HT-29 (cell line): Measurements from ENCODE around the gene PICK1. TPM values are rescaled to one million over a fixed set of nuclear protein-coding genes. Genes with fewer than 3 reads are reported as not detected.
A peak's percentile ranks its signal among the peaks of the same experiment; 100 is the strongest.
"Not testable (repeated sequence)": the region's sequence is repeated elsewhere in the genome, so short reads cannot be mapped to it uniquely, and the experiment has no call there.

Experiments
- DNase-seq: peaks from one replicate; pipeline ENCODE4 v3.0.0-alpha.2; 2015; ENCODE audit warnings: low spot score
- total RNA-seq: library from RNA; depleted of rRNA; stranded (reverse); fragments of >200 nt; shearing (Covaris generic); gene quantifications from 2 replicates; pipeline ENCODE4 v1.2.3, GENCODE V29; 2014

Gene PICK1
- total RNA-seq, 1 experiment from 2014 or later, result 52.5 TPM

GRCh38 chr22:38030311-38031133 is 26.7 kb upstream of the PICK1 start:
- DNase-seq, result no peak

DNA sequence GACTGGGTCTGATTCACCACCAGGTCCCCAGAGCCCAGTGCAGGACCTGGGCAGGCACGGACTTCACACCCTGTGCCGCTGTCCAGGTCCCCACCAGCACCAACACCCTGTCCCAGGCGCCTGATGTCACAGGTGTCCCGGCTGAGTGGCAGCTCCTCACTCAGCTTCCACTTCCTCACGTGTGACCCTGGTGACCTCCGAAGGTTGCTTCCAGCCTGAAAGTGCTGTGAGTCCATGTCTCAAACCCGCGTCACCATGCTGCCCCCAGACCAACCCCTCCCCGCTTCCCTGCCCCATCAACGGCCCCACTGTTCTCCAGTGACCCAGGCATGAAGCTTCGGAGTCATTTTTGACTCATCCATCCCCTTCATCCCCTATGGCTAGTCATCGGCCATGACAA is 25.7 kb upstream of the PICK1 start:
- no peak for DNase-seq

- no peak for DNase-seq
These were observed 24.3 kb upstream of the PICK1 start for GRCh38 chr22:38032681-38033521.

DNA sequence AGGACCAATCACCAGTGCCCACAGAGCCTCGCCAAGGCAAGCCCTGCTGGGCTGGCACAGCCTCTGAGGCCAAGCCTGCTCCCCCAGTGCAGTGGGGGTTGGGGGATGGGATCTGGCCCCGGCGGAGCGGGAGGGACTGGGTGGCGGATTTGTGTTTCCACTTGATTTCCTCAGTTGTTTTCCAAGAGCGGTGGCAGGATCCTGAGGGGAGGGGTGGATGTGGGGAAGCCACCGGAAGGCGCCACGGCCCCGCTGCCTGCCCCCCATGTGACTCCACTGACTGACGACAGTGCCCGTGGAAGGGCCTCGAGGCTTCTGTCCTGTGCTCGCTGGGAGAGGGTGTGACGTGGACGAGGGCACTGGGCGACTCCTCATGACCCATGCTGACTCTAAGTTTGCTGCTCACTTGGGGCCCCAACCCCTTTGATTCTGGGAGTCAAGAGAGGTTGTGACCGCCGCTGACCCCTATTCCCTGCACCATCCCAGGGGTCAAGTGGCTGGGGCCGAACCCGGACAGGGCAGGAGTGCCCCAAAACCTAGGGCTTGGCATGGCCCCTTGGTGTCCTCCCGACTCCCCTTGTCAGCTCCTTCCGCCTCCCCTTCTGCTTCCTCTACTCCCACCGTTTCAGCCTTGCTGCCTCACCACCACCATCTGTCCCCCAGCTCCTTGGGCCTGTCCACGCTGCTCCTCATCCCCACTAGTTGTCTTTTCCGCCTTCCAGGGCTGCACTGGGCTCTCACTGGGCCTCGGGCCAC is 23.5 kb upstream of the PICK1 start:
- DNase-seq, result no peak

DNA sequence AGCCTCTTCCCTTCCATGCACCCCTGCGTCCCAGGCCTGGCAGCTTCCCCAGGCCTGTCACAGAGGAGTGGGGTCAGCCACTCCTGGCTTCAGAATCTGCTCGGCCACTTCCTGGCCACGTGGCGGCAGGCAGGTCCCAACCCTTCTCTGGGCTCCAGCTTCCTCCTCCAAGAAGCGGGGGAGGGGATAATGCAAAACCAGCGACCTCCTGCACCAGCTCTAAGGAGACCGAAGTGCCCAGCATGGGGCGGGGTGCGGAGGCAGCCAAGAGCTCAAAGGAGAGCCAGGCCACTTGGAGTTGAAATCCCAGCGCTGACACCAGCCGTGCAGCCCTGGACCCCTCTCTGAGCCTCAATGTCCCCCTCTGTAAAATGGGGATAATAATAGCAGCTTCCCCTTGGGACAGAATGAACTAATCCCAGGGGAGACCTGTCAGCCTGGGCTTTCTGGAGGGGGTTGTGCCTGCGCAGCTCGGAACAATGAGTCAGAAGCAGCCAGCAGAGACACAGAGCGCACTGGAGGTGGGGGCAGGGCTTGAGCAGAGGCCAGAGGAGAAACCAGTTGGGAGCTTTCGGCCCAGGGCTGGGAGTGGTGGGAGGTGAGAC is 22.8 kb upstream of the PICK1 start:
- DNase-seq, result peak; percentile 56

- no peak for DNase-seq
These were observed 22.2 kb upstream of the PICK1 start for GRCh38 chr22:38034884-38035529.

DNA sequence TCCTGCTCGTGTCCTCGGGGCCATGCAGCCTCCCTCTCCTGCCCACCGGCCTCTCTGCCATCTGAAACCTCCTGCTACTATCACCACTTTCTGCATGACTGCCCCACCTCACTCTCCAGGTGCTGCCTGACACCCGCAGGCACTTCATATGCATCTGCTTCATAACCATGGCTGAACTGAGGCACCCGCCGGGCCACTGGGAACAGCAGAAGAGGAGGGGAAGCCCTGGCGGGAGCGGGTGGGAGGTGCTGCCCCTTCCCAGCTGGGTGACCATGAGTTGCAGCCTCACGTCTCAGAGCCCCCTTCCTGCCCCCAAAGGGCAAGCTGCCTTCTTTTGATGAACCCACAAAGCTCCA is 21.7 kb upstream of the PICK1 start:
- DNase-seq, result no peak

DNA sequence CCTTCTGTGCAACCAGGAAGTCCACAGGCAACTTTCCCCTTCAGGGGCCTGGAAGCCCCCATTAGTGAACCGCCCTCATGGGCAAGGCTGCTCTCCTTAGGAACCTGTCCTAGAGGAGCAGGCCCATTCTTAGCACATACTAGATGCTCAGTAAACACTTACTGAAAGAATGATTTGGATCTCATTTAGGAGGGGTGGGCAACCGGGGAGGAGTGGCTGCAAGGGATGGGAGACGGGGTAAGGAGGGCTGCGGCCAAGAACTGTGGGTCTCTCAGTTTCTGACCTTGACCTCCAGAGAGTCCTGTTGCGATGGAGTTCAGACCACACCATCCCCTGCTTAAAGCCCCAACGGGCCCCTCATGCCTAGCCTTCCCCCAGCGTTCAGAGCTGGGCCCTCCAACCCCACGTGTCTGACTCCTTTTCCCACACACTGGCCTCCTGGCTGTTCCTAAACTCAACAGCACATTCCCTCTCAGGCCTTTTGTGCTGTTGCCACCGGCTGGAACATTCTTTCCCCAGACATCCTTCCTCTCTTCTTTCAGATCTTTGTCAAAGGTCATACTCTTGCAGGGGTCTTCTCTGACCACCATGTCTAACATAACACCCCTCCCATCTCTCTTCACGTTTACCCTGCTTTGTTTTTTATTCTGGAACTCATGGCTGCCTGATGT is 20.7 kb upstream of the PICK1 start:
- DNase-seq, result no peak

DNA sequence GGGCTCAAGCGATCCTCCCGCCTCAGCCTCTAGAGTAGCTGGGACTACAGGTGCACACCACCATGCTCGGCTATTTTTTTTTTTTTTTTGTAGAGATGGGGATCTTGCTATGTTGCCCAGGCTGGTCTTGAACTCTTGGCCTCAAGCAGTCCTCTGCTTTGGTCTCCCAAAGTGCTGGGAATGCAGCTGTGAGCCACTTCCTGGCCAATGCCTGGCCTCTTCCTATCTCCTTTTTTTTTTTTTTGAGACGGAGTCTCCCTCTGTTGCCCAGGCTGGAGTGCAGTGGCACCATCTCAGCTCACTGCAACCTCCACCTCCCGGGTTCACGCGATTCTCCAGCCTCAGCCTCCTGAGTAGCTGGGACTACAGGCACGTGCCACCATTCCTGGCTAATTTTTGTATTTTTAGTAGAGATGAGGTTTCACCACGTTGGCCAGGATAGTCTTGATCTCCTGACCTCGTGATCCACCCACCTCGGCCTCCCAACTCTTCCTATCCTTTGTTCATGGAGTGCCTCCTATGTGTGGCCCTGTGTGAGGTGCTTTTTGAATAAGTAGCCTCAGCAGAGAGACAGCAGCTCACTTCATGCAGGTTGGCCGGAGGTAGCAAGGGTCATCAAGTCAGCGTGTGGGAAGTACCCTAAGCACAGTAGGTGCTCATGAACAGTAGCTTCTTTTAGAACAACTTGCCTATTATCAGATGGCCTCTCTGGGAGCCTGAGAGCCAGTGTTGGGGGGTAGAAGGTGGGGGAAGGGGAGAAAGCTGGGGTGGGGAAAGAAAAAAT is 19.6 kb upstream of the PICK1 start:
- not testable (repeated sequence) for DNase-seq

- DNase-seq, result no peak
These were observed 18.8 kb upstream of the PICK1 start for GRCh38 chr22:38038426-38038825.

DNA sequence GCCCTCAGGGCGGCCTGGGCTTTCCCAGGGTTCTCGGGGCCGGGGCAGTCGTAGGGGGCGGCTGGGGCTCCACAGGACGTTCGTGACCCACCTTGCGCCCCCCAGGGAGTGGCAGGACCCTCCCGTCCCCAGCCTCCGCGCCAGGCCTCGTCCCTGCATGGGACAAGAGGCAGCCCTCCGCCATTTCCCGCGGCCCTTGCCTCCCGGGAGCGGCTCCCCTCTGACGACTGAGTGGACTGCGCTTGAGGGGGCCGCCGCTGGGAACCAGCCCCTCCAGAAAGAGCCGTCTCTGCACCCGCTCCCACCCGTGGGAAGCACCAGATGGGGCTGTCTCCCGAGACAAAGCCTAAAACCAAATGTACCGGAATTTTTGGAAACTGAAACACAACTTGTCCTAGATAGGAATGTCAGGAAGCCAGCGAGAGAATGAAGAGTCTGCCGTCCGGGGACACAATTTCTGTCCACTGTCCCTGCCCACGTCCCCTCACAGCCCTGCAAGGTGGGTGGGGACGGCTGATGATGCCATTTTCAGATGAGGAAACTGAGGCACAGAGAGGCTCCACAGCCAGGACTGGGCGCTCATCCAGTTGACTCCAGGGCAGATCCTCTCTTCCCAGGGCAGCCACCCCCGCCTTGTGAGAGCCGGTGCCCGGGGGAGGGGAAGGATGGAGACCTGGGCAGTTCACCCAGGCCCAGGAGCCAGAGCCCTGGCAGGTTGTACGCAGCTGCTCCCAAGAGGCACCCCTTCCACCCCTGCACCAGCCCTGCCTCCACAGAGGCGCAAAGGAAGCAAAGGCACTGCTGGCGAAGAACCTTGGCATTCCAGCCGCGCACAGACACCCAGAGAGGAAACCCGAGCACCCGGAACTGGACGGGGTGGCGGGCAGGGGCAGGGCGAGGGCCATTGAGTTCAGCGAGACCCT is 18.1 kb upstream of the PICK1 start:
- DNase-seq, result no peak

- no peak for DNase-seq
These were observed 16.0 kb upstream of the PICK1 start for GRCh38 chr22:38040953-38041759.

GRCh38 chr22:38041760-38042487 is 15.3 kb upstream of the PICK1 start:
- DNase-seq, result no peak

DNA sequence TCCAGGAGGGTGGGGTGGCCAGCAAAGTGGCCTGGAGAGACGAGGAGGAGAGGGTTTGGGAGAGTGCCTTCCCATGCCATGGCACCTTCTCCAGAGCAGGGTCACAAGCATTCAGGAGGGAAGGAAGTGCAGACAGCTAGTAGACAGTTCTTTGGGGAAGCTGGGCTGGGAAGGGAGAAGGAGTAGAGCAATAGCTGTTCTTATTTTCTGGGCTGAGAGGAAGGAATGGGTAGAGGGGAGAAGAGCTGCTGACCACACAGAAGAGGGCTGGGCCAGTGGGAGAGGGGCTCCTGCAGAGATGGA is 14.8 kb upstream of the PICK1 start:
- DNase-seq, result no peak

DNA sequence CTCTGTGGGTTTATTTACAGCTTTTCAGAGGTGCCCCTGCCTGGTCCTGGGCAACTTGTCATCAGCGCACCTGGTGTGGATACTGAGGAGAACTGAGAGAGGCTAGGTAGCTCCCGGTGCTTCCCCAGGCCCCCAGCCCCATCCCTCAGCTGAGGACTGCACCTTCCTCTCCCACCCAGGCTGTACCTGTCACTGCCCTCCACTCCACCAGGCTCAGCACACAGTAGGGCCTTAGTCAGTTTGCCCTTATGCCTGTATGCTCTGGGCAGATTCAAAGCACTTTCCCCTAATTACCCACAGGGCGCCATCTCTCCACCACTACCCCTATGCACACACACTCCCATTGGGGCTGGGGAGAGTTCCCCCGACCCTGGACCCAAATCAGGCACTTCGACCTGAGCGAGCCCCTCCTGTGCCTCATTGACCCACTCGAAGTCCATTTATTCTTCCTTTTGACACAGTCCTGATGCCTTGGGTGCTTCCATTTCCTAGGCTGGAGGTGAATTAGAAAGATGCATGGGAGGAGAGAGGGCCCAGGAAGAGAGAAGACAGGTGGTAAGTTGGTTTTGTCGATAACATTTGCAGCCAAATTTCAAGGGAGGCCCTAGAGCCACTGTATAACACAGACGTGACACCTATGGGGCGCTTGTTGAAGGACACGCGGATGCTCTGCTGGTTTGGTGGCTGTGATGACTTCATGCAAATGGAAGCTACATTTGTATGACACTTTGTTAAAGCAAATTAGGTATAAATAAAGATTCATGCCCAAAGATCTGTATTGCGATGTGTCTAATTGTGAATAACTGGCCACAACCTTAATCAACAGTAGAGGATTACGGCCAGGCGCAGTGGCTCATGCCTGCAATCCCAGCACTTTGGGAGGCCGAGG is 13.8 kb upstream of the PICK1 start:
- DNase-seq, result no peak

DNA sequence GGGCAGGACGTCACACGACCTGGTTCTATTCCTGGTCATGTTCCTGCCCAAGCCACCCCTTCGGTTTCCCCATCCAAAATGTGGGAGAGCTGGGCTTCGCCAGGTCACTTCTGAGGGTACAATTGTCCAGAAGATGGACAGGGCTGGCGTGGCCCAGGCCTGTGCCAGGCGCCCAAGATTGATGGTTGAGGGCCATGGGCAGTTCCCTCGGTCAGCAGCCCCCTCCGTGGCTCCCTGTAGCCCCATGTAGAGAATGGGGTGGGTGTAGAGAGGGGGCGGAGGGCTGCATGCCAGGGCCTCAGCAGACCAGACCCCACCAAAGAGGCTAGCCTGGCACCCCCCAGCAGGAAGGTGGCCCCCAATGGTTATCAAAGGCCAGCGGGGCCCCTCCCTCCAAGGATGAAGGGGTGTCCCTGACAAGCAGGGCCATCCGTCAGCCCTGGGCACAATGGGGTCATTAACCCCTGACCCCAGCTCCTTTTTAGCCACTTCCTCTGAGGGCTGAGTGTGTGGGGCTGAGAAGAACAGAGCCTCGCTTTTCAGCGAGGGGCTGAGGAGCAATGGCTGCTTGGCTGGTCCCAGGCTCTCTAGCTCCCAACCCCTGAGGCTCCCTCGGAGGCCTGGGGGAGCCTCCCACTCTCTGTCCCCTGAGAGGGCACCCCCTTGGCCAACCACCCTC is 11.0 kb upstream of the PICK1 start:
- no peak for DNase-seq
